Hippocampal formation (tissue), 2 donors: ENCODE results near the gene PTPRU.

Experiments used
- DNase-seq, 2 donors: peaks; one replicate each; lab custom pipeline; 2025; lab: John Stamatoyannopoulos, UW

The PTPRU gene

DNA sequence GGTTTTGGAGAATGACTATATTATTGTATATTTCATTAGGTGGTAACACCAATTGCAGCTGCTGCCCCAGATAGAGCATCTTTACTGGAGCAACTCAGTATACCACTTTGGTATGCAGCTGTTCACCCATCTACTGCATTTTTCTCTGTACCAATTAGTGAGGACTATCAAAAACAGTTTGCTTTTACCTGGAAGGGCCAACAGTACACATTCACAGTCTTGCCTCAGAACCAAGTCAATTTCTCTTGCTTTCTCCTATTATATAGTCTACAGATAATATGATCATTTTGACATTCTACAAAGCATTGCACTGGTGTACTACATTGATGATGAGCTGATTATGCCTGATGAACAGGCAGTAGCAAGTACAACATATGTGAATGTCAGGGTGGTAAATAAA is 99.3 kb downstream of the PTPRU start:
- DNase-seq: no peak

DNA sequence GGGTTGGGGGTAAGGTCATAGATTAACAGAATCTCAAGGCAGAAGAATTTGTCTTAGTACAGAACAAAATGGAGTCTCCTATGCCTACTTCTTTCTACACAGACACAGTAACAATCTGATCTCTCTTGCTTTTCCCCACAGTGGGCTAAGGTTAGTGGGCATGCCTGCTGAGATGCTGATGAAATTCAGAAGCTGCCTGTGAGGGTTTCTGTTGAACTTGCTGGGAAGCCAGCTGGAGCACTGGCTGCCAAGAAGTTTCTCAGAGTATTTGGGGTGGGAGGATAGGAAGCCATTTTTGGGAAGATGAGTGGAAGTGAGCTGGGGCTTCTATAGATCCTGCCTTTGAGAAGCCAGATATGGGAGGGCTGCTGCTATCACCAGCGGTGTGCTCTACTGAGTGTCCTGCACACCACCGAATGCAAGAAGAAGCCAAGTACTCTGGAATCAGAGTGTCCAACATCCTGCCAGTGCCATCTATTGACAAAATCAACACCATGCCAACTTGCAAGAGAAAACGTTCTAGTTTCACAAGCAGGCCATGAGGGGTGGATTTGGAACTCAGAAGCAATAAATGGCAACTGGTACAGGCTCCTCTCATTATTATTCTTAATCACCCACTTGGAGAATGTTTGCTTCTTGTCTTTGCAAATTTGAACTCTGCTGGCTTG is 102.7 kb downstream of the PTPRU start:
- DNase-seq: no peak

DNA sequence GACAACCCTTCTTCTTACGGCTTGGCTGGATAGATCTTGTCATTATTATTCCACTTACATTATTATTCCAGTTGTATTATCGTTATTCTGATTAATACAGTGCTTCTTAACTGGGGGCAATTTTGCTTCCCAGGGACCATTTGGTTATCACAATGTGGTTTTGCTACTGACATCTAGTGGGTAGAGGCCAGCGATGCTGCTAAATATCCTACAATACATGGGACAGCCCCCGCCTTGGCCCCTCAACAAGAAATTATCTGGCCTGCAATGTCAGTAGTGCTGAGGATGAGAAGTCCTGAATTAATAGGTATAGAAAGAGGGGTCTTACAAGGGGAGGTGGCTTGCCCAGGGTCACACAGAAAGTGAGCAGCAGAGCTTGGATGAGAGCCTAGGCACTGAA is 105.6 kb downstream of the PTPRU start:
- no peak for DNase-seq

GRCh38 chr1:29342351-29342750 is 106.0 kb downstream of the PTPRU start:
- peak in 1 of 2 donors; percentile 47 for DNase-seq

DNA sequence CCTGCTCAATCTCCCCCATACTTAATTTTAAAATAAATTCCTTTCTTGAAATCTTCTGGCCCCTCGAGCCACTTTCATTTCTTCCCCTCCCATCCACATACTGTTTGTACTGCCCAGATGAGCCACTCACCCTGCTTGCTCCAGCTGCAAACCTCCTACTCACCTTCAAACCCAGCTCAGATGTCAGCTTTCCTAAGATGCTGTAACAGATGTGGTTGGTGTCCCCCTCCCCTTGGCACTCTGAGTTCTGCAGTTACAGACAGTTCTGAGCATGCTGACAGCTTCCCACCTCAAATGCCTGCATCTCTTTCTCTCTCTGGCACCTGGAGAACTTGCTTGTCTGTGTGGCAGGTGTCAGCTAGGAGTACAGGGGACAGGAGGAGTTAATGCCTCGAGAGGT is 106.7 kb downstream of the PTPRU start:
- no peak for DNase-seq

DNA sequence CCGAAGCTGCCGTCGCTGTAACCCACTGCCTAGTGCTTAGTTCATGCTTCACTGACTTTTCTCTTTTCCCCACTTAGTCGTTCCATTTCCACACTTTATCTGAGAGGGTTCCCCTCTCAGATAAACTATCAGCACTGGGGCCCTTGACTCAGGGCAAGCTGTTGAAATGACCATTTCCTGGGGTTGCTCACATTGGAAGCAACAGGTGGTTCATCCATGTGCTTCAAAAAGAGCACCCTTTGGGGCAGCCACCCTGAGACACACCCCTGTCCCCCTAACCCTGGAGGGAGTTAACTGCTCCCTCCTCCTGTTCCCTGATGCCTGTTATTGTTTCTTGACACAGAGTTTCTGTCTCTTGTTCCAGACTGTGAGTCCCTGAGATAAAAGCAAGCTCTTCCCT is 107.2 kb downstream of the PTPRU start:
- DNase-seq: no peak

GRCh38 chr1:29343908-29344307 is 107.6 kb downstream of the PTPRU start:
- DNase-seq: no peak

DNA sequence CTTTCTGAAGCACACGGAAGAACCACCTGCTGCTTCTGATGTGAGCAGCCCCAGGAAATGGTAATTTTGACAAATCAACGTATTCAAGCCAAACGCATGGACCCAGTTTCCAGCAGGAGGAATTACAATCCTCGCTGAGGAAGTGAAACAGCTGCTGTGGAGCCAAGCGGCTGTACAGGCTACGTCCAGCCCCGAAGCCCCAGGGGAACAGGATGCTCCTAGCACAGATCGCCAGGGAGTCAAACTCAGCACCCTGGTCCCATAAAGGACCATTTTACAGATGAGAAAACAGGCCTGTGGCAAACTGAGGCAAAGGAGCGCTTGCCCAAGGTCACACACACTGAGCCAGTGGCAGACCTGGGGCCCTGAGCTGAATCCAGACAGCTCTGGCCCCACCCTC is 108.0 kb downstream of the PTPRU start:
- no peak for DNase-seq

- no peak for DNase-seq
These were observed 110.3 kb downstream of the PTPRU start for GRCh38 chr1:29346576-29346975.

- DNase-seq: no peak
These were observed 113.7 kb downstream of the PTPRU start for GRCh38 chr1:29349871-29350491.

DNA sequence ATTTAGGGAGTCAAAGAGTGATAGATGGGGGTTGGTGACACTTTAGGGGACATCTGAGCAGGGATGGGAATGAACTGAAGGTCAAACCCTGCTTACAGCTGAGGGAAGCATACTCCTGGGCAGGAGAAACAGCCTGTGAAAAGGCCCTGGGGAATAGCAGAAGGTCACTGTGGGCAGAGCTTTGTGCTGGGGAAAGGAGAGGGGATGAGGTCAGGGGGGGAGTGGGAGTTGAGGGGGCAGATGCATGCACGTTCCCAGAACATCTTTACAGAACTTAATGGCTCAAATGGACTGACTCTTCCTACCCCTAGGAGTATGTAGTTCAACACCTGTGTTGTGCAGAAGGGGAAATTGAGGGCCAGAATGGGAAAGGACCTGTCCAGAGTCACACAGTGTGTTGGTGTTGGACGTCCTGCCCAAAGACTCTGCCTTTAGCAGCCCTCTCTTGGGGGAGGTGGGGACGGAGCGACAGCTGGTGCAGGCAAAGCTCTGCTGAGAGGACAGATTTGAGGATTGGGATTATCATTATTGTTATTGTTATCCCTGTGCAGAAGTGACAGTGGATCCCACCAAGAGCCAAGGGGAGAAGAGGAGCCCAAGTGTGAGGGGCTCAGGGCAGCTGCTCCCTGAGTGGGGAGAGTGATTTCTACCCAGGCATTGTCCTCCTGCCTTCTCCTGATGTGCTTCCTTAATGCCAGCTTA is 116.5 kb downstream of the PTPRU start:
- DNase-seq: no peak

DNA sequence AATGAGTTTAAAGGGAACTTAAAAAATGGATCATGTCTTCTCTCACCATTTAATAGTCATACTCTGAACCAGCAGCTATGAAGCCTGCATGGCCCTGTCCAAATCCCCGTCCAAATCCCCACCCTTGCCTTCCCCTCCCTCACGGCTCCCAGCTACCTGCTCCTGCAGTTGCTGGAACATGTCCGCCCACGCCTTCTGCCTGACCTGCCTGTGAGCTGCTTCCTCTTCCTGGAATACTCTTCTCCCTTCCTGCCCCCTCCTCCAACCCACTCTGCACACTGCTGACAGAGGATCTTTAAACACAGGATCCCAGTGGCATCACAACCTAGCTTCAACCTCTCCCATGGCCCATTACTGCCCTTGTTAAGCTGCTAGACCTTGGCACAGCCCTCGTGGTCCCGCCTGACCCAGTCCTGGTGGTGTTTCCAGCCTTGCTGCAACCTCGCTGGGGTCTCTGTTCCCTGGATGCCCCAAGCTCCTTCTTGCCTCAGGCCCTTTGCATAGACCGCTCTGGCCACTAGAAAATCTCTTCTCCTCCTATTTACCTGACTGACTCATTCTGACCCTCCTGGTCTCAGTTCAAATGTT is 118.3 kb downstream of the PTPRU start:
- no peak for DNase-seq

DNA sequence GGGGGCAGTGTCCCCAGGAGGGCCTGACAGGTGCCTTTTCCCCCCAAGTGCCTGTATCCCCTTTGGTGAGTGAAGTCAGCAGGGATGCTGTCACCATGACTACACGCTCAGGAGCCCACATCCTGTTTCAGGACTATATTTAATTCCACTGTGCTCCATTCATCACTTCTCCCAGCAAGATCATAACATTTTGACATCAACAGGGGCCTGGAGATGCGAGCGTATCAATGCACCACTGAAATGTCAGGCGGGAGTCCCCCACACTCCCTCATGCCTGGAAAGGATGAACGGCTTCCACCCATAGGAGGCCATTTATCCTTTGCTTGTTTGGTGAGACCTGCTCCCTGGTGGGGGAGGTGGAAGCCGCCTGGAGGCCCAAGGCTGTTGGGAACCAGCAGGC is 119.1 kb downstream of the PTPRU start:
- no peak for DNase-seq

DNA sequence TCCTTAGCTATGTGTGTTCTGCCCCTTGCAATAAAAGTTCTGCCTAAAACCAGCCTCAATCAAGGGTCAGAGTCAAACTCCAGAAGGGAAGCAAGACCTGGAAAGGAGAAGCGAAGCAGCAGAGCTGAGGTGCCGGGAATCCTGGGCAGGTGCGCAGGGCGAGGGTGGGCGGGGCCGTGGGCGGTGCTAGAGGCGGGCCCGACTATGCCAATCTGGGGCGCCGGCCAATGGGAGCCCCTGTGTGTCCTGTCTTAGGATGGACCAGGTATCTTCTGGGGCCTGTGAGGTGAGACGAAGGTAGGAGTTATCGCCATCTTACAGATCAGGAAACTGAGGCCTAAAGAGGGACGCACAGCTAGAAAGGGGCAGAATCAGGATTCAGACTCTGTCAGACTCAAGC is 120.3 kb downstream of the PTPRU start:
- DNase-seq: no peak

DNA sequence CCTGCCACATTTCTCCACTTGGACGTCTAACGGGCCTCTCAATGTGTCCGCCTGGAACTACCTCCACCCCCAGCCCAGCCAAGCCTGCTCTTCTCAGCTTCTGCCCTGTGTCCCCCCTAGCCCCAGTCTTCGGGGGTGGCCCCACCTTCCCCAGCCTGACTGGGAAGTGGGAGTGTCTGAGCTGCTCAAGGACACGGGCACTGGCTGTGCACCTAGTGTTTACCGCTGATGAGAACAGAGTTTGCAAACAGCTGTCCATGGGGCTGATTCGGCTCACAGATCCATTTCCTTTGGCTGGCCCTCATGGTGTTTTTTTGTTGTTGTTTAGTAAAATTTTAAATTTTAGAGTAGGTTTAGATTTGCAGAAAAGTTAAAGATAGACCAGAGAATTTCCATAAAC is 121.1 kb downstream of the PTPRU start:
- no peak for DNase-seq

- DNase-seq: no peak
These were observed 121.9 kb downstream of the PTPRU start for GRCh38 chr1:29358183-29358582.

DNA sequence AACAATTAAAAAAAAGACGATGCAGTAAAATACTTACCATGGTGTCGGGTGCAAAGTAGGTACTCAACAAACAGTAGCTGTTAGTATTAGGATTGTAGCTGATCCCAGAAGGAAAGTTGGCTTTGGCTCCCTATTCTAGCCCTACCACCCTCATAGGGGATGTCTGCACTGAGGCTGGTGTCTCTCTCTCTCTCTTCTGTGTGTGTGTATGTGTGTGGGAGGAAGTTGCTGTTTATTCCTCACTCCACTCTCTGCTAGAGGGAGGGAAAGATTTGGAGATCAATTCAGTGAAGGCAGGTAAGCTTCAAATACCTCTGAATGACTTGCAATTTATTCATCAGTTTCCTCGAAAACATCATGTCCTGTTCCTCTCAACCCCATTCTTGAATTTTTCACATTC is 124.4 kb downstream of the PTPRU start:
- no peak for DNase-seq

DNA sequence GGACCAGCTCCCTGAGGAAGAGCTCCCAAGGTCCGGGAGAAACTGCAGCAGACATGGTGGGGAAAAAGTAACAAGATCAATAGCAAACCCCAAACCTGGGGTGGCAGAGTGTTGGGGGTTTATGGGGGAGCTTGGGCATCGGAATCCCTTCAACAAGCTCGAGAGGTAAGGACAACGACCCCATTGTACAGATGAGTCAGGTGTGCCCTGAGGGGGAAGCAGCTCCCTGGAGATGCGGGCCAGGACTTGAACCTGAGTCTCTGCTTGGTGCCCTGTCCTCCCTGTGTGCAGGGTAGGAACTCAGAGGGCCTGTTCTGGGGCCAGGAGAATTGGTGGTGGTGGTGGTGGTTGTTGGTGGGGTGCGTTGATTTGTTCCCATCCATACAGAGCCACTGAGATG is 125.4 kb downstream of the PTPRU start:
- DNase-seq: no peak

DNA sequence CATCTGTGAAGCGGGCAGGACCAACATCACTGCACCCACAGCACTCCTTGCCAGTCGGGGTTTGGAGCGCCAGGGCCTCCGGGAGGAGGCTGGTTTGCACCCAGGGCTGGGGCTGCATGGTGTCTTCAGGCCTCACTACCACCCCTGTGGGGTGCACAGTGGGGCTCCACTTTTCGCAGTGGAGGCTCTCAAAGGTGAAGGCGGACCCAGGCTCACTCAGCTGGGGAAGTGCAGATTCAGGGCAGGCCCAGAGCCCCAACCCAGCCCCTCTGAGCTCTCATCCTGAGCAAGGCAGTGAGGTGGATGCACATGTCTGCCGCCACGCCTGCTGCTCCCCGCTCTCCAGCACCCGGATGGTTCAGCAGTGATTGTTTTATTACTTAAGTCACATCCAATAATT is 125.8 kb downstream of the PTPRU start:
- DNase-seq: no peak

- no peak for DNase-seq
These were observed 126.4 kb downstream of the PTPRU start for GRCh38 chr1:29362764-29363163.

- no peak for DNase-seq
These were observed 127.2 kb downstream of the PTPRU start for GRCh38 chr1:29363536-29363935.

DNA sequence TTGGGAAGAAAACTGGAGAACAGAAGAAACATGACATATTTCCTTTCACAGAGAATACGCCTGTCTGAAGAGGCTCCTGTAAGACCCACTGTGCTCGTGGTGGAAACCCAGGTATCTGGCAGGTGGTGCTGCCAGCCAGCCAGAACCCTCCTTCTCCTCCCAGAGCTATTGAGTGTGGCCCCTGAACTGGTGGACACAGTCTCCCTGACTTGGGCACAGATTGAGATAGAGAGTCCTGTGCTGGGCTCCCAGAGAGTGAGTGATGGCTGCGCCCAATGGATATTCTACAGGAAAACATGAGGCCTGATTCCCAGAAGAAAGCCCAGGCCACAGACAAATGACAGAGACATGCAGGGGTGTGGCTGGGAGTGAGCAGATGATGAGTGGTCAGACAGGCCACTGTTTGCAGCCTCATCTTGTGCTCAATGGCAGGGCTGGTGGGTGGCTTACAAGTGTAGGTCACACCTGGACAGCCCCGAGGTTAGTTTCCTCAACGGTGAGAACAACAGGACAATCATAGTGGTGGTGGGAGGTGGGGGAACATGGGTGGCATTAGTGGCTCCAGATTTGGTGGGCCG is 127.9 kb downstream of the PTPRU start:
- no peak for DNase-seq
